ENCODE measurements around the gene ANO10.
"Not testable (repeated sequence)": the region's sequence is repeated elsewhere in the genome, so short reads cannot be mapped to it uniquely, and the experiment has no call there.

DNA sequence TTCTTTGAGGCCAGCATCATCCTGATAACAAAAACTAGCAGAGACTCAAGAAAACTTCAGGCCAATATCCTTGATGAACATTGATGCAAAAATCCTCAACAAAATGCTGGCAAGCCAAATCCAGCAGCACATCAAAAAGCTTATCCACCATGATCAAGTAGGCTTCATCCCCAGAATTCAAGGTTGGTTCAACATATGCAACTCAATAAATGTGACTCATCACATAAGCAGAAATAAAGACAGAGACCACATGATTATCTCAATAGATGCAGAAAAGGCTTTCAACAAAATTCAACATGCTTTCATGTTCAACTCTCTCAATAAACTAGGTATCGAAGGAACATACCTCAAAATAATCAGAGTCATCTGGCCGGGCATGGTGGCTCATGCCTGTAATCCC lies 265.8 kb downstream of the ANO10 start:
- TF ChIP-seq, protein P1, sequence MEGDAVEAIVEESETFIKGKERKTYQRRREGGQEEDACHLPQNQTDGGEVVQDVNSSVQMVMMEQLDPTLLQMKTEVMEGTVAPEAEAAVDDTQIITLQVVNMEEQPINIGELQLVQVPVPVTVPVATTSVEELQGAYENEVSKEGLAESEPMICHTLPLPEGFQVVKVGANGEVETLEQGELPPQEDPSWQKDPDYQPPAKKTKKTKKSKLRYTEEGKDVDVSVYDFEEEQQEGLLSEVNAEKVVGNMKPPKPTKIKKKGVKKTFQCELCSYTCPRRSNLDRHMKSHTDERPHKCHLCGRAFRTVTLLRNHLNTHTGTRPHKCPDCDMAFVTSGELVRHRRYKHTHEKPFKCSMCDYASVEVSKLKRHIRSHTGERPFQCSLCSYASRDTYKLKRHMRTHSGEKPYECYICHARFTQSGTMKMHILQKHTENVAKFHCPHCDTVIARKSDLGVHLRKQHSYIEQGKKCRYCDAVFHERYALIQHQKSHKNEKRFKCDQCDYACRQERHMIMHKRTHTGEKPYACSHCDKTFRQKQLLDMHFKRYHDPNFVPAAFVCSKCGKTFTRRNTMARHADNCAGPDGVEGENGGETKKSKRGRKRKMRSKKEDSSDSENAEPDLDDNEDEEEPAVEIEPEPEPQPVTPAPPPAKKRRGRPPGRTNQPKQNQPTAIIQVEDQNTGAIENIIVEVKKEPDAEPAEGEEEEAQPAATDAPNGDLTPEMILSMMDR (conservative IDR thresholded peaks at IDR 0.05; ENCODE audit: low read depth, low read length), result not testable (repeated sequence)
- not testable (repeated sequence) for TF ChIP-seq EZH2 (IDR thresholded peaks at IDR 0.05; ENCODE audit: borderline replicate concordance, low read depth, low read length, poor library complexity, severe bottlenecking)
